Activated naive CD4-positive, alpha-beta T cell treated with anti-CD3 and anti-CD28 coated beads, Interleukin-2, amount 50 U/mL, for 24 hours (primary cell): Measurements from ENCODE around the gene COL20A1.
"Not testable (repeated sequence)": the region's sequence is repeated elsewhere in the genome, so short reads cannot be mapped to it uniquely, and the experiment has no call there.

ENCODE experiments used
- H3K27ac Mint-ChIP-seq: one replicate; pipeline ENCODE4 v1.8.0; 2021; ENCODE audit warnings: mild to moderate bottlenecking, mixed read lengths
- H3K27me3 Mint-ChIP-seq: one replicate; pipeline ENCODE4 v1.8.0; 2021; ENCODE audit warnings: mixed read lengths
- H3K36me3 Mint-ChIP-seq: one replicate; pipeline ENCODE4 v1.8.0; 2021; ENCODE audit warnings: mixed read lengths
- H3K4me1 Mint-ChIP-seq: one replicate; pipeline ENCODE4 v1.8.0; 2021; ENCODE audit warnings: mixed read lengths
- H3K4me3 Mint-ChIP-seq: one replicate; pipeline ENCODE4 v1.8.0; 2021; ENCODE audit warnings: mild to moderate bottlenecking, mixed read lengths
- H3K9me3 Mint-ChIP-seq: one replicate; pipeline ENCODE4 v1.8.0; 2021; ENCODE audit warnings: mixed read lengths

COL20A1 gene

GRCh38 chr20:63333241-63333836 lies 40.4 kb downstream of the COL20A1 start:
- Mint-ChIP-seq H3K27me3 (peaks cover 17% of the 10 kb centered on the region), H3K36me3 (no peaks in the 10 kb centered on the region), H3K4me1 (no peaks in the 10 kb centered on the region), H3K9me3 (no peaks in the 10 kb centered on the region), H3K27ac (no peak overlapping the region), H3K4me3 (no peak overlapping the region)

- Mint-ChIP-seq H3K4me3 (no peak overlapping the region), H3K4me1 (no peaks in the 10 kb centered on the region), H3K36me3 (no peaks in the 10 kb centered on the region), H3K27ac (no peak overlapping the region), H3K9me3 (peaks cover 2% of the 10 kb centered on the region), H3K27me3 (peaks cover 22% of the 10 kb centered on the region)
Observed at GRCh38 chr20:63334356-63334755, 41.4 kb downstream of the COL20A1 start.

- H3K4me3 Mint-ChIP-seq, H3K4me1 Mint-ChIP-seq, H3K9me3 Mint-ChIP-seq, H3K27ac Mint-ChIP-seq, H3K36me3 Mint-ChIP-seq: not testable (repeated sequence)
- peaks cover 26% of the 10 kb centered on the region for H3K27me3 Mint-ChIP-seq
Observed at GRCh38 chr20:63335060-63335459, 42.1 kb downstream of the COL20A1 start.

DNA sequence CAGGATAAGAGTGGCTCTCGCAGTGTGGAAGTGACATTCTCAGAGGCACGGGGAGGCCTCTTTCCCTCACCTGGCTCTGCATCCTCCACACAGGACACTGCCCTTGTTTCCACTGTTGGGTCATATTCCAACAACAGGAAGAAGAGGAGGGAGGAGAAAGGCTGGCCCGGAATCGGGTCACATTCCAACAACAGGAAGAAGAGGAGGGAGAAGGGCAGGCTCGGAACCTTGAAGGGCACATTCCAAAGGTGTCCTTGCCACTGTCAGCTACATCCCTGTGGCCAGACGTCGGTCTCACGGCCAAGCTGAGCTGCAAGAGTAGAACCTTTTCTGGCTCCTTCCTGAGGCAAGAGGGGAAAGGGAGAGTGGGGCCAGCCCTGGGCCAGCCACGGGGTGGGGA lies 42.7 kb downstream of the COL20A1 start:
- Mint-ChIP-seq H3K4me1 (no peaks in the 10 kb centered on the region), H3K27me3 (peaks cover 28% of the 10 kb centered on the region), H3K9me3 (peaks cover 8% of the 10 kb centered on the region), H3K4me3 (no peak overlapping the region), H3K36me3 (no peaks in the 10 kb centered on the region), H3K27ac (no peak overlapping the region)

- no peak overlapping the region for H3K4me3 Mint-ChIP-seq
Observed at GRCh38 chr20:63336232-63336752, 43.3 kb downstream of the COL20A1 start.

GRCh38 chr20:63337786-63338420 lies 44.9 kb downstream of the COL20A1 start:
- Mint-ChIP-seq H3K4me3 (no peak overlapping the region), H3K27me3 (peaks cover 40% of the 10 kb centered on the region), H3K4me1 (no peaks in the 10 kb centered on the region), H3K36me3 (no peaks in the 10 kb centered on the region), H3K9me3 (peaks cover 8% of the 10 kb centered on the region), H3K27ac (no peak overlapping the region)

More at GRCh38 chr20:63336232-63336752, 43.3 kb downstream of the COL20A1 start:
- Mint-ChIP-seq H3K4me1 (no peaks in the 10 kb centered on the region), H3K36me3 (no peaks in the 10 kb centered on the region), H3K27me3 (peaks cover 33% of the 10 kb centered on the region), H3K9me3 (peaks cover 8% of the 10 kb centered on the region), H3K27ac (no peak overlapping the region)

DNA sequence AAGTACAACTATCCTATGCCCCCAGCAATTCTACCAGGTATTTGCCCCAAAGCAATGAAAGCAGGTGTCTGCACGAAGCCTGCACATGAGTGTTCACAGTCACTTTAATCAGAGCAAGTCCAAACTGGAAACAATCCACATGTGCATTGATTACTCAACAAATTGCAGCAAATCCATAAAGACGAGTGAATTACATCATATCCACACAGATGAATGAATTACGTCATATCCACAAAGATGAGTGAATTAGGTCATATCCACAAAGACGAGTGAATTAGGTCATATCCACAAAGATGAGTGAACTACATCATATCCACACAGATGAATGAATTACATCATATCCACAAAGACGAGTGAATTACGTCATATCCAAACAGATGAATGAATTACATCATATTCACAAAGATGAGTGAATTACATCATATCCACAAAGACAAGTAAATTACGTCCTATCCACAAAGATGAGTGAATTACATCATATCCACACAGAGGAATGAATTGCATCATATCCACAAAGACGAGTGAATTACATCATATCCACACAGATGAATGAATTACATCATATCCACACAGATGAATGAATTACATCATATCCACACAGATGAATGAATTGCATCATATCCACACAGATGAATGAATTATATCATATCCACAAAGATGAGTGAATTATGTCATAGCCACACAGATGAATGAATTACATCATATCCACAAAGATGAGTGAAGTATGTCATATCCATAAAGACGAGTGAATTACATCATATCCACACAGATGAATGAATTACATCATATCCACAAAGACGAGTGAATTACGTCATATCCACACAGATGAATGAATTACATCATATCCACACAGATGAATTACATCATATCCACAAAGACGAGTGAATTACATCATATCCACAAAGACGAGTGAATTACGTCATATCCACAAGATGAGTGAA lies 46.4 kb downstream of the COL20A1 start:
- peak overlapping the region; percentile 37 for H3K27ac Mint-ChIP-seq
- not testable (repeated sequence) for H3K4me3 Mint-ChIP-seq, H3K36me3 Mint-ChIP-seq, H3K4me1 Mint-ChIP-seq, H3K9me3 Mint-ChIP-seq
- H3K27me3 Mint-ChIP-seq, result peaks cover 35% of the 10 kb centered on the region

DNA sequence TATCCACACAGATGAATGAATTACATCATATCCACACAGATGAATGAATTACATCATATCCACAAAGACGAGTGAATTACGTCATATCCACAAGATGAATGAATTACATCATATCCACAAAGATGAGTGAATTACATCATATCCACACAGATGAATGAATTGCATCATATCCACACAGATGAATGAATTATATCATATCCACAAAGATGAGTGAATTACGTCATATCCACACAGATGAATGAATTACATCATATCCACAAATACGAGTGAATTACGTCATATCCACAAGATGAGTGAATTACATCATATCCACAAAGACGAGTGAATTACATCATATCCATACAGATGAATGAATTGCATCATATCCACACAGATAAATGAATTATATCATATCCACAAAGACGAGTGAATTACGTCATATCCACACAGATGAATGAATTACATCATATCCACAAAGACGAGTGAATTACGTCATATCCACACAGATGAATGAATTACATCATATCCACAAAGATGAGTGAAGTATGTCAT lies 47.2 kb downstream of the COL20A1 start:
- not testable (repeated sequence) for H3K9me3 Mint-ChIP-seq, H3K4me1 Mint-ChIP-seq, H3K4me3 Mint-ChIP-seq, H3K36me3 Mint-ChIP-seq, H3K27ac Mint-ChIP-seq
- H3K27me3 Mint-ChIP-seq, result peaks cover 35% of the 10 kb centered on the region

- Mint-ChIP-seq H3K9me3 (peaks cover 8% of the 10 kb centered on the region), H3K27ac (no peak overlapping the region), H3K4me3 (no peak overlapping the region), H3K36me3 (no peaks in the 10 kb centered on the region), H3K4me1 (no peaks in the 10 kb centered on the region), H3K27me3 (peaks cover 25% of the 10 kb centered on the region)
Observed at GRCh38 chr20:63342561-63343459, 49.8 kb downstream of the COL20A1 start.

- no peak overlapping the region for H3K27ac Mint-ChIP-seq
- H3K36me3 Mint-ChIP-seq, result no peaks in the 10 kb centered on the region
- peaks cover 8% of the 10 kb centered on the region for H3K9me3 Mint-ChIP-seq
- peaks cover 22% of the 10 kb centered on the region for H3K27me3 Mint-ChIP-seq
- no peaks in the 10 kb centered on the region for H3K4me1 Mint-ChIP-seq
- no peak overlapping the region for H3K4me3 Mint-ChIP-seq
Observed at GRCh38 chr20:63343460-63344445, 50.8 kb downstream of the COL20A1 start.

GRCh38 chr20:63344616-63345327 lies 51.8 kb downstream of the COL20A1 start:
- Mint-ChIP-seq H3K27me3 (peaks cover 17% of the 10 kb centered on the region), H3K36me3 (no peaks in the 10 kb centered on the region), H3K4me1 (no peaks in the 10 kb centered on the region), H3K4me3 (no peak overlapping the region), H3K9me3 (peaks cover 1% of the 10 kb centered on the region), H3K27ac (no peak overlapping the region)

GRCh38 chr20:63345328-63346100 lies 52.5 kb downstream of the COL20A1 start:
- Mint-ChIP-seq H3K27ac (no peak overlapping the region), H3K4me1 (no peaks in the 10 kb centered on the region), H3K4me3 (no peak overlapping the region), H3K27me3 (peaks cover 16% of the 10 kb centered on the region), H3K9me3 (no peaks in the 10 kb centered on the region), H3K36me3 (no peaks in the 10 kb centered on the region)
